A549 (cell line): ENCODE results near the gene STRIP2. TPM values are rescaled to one million over a fixed set of nuclear protein-coding genes. Genes with fewer than 3 reads are reported as not detected.

Experiments used
- ATAC-seq, 2 experiments: fragments of 200-7000 bp in 1 of 2; fragments of >200 bp in 1 of 2; cut with Nextera tagmentation in 1 of 2; cut with Tn5 transposase in 1 of 2; 3 replicates each; pipeline versions ENCODE4 v1.8.0 to v1.9.1; 2018 to 2020; ENCODE audit warnings: mild to moderate bottlenecking in 1 of 2, moderate library complexity in 1 of 2
- CTCF ChIA-PET: fragments of 300-600 bp; sonication (Branson Sonifier 250); formaldehyde crosslinking; extraction: SDS; loops from one replicate; lab custom pipeline; 2021; ENCODE audit warnings: antibody characterized with exemption, inconsistent platforms; lab: Yijun Ruan, JAX
- POLR2A ChIA-PET: fragments of 350-600 bp; formaldehyde crosslinking; extraction: SDS; loops from one replicate; lab custom pipeline; 2021; ENCODE audit warnings: antibody characterized with exemption, inconsistent platforms; lab: Yijun Ruan, JAX
- DNase-seq, 2 experiments: peaks; one replicate each; pipeline versions ENCODE4 v3.0.0 to v3.0.0-alpha.2; 2011 to 2016; ENCODE audit warnings: low read depth in 1 of 2, low spot score in 1 of 2
- FAIRE-seq: peaks from 2 replicates; lab custom pipeline; 2011; peaks lifted over from hg19 to GRCh38; lab: Jason Lieb, UNC
- H3K27ac ChIP-seq, 2 experiments: fragments of >200 bp; sonication (Bioruptor Twin); formaldehyde crosslinking; 3 replicates each; pipeline ENCODE4 v1.5.1; 2016 to 2017
- H3K4me1 ChIP-seq: fragments of >200 bp; sonication (Bioruptor Twin); formaldehyde crosslinking; 3 replicates; pipeline ENCODE4 v1.6.1; 2016
- H3K4me2 ChIP-seq: fragments of >200 bp; sonication (Bioruptor Twin); formaldehyde crosslinking; 3 replicates; pipeline ENCODE4 v1.6.1; 2016
- H3K4me3 ChIP-seq: fragments of >200 bp; sonication (Bioruptor Twin); formaldehyde crosslinking; 3 replicates; pipeline ENCODE4 v1.5.1; 2016
- H3K9me3 ChIP-seq: fragments of >200 bp; sonication (Bioruptor Twin); formaldehyde crosslinking; 3 replicates; pipeline ENCODE4 v1.6.1; 2016
- CEBPB ChIP-seq, 2 experiments: fragments of >200 bp in 1 of 2; sonication (Bioruptor Twin) in 1 of 2; formaldehyde crosslinking in 1 of 2; IDR thresholded peaks; 2 replicates each; pipeline ENCODE4 v1.6.1; 2012 to 2016
- EP300 ChIP-seq, 2 experiments: fragments of >200 bp; sonication (Bioruptor Twin); formaldehyde crosslinking; IDR thresholded peaks; 2 replicates in 1 of 2; 3 replicates in 1 of 2; pipeline ENCODE4 v1.6.1; 2016 to 2017
- FOSL2 ChIP-seq, 2 experiments: fragments of 450-650 bp in 1 of 2; fragments of >200 bp in 1 of 2; sonication (Bioruptor Twin) in 1 of 2; formaldehyde crosslinking; IDR thresholded peaks; 2 replicates each; pipeline versions ENCODE4 v1.5.0 to v1.6.1; 2016 to 2020; ENCODE audit warnings: mild to moderate bottlenecking in 1 of 2, moderate library complexity in 1 of 2
- GATA3 ChIP-seq: IDR thresholded peaks from 2 replicates; pipeline ENCODE4 v1.6.1; 2012; ENCODE audit warnings: borderline replicate concordance
- HEYL ChIP-seq: fragments of 250-450 bp; sonication (Bioruptor Pico); IDR thresholded peaks from 2 replicates; pipeline ENCODE4 v1.8.0; 2021; ENCODE audit warnings: mild to moderate bottlenecking, moderate library complexity
- HOXB13 ChIP-seq: fragments of 250-450 bp; sonication (Bioruptor Pico); IDR thresholded peaks from 2 replicates; pipeline ENCODE4 v1.5.0; 2020; ENCODE audit warnings: low read depth, mild to moderate bottlenecking, moderate library complexity
- JUN ChIP-seq, 2 experiments: fragments of >200 bp; sonication (Bioruptor Twin); formaldehyde crosslinking; IDR thresholded peaks; 2 replicates in 1 of 2; 3 replicates in 1 of 2; pipeline ENCODE4 v1.6.1; 2016 to 2017
- KDM5A ChIP-seq: fragments of 200-600 bp; sonication (generic); IDR thresholded peaks from 2 replicates; pipeline ENCODE4 v1.6.1; 2016; ENCODE audit warnings: antibody characterized with exemption, mild to moderate bottlenecking
- MAFK ChIP-seq: fragments of 450-650 bp; IDR thresholded peaks from 2 replicates; pipeline ENCODE4 v1.6.1; 2014; ENCODE audit not compliant: partially characterized antibody
- MAZ ChIP-seq: fragments of 150-350 bp; IDR thresholded peaks from 2 replicates; pipeline ENCODE4 v1.6.1; 2014; ENCODE audit warnings: antibody characterized with exemption, low read depth, low read length, borderline replicate concordance
- NFE2L2 ChIP-seq: fragments of 150-350 bp; conservative IDR thresholded peaks from 2 replicates; pipeline ENCODE4 v1.6.1; 2014; ENCODE audit warnings: low read length
- NPAS2 ChIP-seq: fragments of 250-450 bp; sonication (Bioruptor Pico); IDR thresholded peaks from 2 replicates; pipeline ENCODE4 v1.8.0; 2022; ENCODE audit warnings: mild to moderate bottlenecking, moderate library complexity, borderline replicate concordance
- PHF8 ChIP-seq: fragments of 200-600 bp; sonication (generic); IDR thresholded peaks from 2 replicates; pipeline ENCODE4 v1.6.1; 2016; ENCODE audit warnings: low read depth, mild to moderate bottlenecking, antibody characterized with exemption, moderate library complexity, borderline replicate concordance
- POLR2A ChIP-seq: IDR thresholded peaks from 2 replicates; pipeline ENCODE4 v1.6.1; 2012; ENCODE audit warnings: mild to moderate bottlenecking, low read length
- RAD21 ChIP-seq, 2 experiments: fragments of >200 bp in 1 of 2; sonication (Bioruptor Twin) in 1 of 2; formaldehyde crosslinking in 1 of 2; IDR thresholded peaks in 1 of 2; conservative IDR thresholded peaks in 1 of 2; 2 replicates in 1 of 2; 3 replicates in 1 of 2; pipeline ENCODE4 v1.6.1; 2012 to 2018; ENCODE audit warnings: inconsistent platforms in 1 of 2
- RARB ChIP-seq: fragments of 250-450 bp; sonication (Bioruptor Pico); IDR thresholded peaks from 2 replicates; pipeline ENCODE4 v1.8.0; 2021; ENCODE audit warnings: mild to moderate bottlenecking, moderate library complexity
- SMC3 ChIP-seq: fragments of >200 bp; sonication (Bioruptor Twin); formaldehyde crosslinking; IDR thresholded peaks from 3 replicates; pipeline ENCODE4 v1.6.1; 2018; ENCODE audit warnings: inconsistent platforms
- SREBF2 ChIP-seq: fragments of 450-650 bp; IDR thresholded peaks from 2 replicates; pipeline ENCODE4 v1.6.1; 2014; ENCODE audit warnings: mild to moderate bottlenecking, moderate library complexity
- ZNF302 ChIP-seq: fragments of 250-450 bp; sonication (Bioruptor Pico); IDR thresholded peaks from 2 replicates; pipeline ENCODE4 v1.9.0; 2021; ENCODE audit warnings: inconsistent platforms, mild to moderate bottlenecking, moderate library complexity
- WGBS: methylation state at CpG from one replicate; pipeline ENCODE4 v1.1.6; 2017; ENCODE audit errors: missing lambda C conversion rate; 5-methylcytosine and 5-hydroxymethylcytosine counted together
- polyA plus RNA-seq, 4 experiments: library from polyadenylated mRNA; depleted of rRNA in 3 of 4; stranded (reverse); fragments of >200 nt; fragmentation: RNase III in 1 of 4; extraction: RNeasy Plus Mini Kit Qiagen cat#74134 plus additional on column Dnase treatment in 1 of 4; gene quantifications; 2 replicates in 3 of 4; 3 replicates in 1 of 4; pipeline ENCODE4 v1.2.3, GENCODE V29; 2011 to 2017
- TF ChIP-seq, protein P1 (sequence below): fragments of 250-450 bp; sonication (Bioruptor Pico); IDR thresholded peaks from 2 replicates; pipeline ENCODE4 v1.5.0; 2021; ENCODE audit warnings: mild to moderate bottlenecking, moderate library complexity, borderline replicate concordance
- TF ChIP-seq, protein P2 (sequence below): fragments of >200 bp; sonication (Bioruptor Twin); formaldehyde crosslinking; IDR thresholded peaks from 3 replicates; pipeline ENCODE4 v1.5.1; 2016
- TF ChIP-seq, protein P3 (sequence below): fragments of 150-350 bp; IDR thresholded peaks from 2 replicates; pipeline ENCODE4 v1.6.1; 2014; ENCODE audit warnings: low read depth, mild to moderate bottlenecking, low read length

Gene STRIP2
- polyA plus RNA-seq, 2 of the 4 experiments (the other 2 are of a cell fraction) = 4.9 to 7.2 TPM

DNA sequence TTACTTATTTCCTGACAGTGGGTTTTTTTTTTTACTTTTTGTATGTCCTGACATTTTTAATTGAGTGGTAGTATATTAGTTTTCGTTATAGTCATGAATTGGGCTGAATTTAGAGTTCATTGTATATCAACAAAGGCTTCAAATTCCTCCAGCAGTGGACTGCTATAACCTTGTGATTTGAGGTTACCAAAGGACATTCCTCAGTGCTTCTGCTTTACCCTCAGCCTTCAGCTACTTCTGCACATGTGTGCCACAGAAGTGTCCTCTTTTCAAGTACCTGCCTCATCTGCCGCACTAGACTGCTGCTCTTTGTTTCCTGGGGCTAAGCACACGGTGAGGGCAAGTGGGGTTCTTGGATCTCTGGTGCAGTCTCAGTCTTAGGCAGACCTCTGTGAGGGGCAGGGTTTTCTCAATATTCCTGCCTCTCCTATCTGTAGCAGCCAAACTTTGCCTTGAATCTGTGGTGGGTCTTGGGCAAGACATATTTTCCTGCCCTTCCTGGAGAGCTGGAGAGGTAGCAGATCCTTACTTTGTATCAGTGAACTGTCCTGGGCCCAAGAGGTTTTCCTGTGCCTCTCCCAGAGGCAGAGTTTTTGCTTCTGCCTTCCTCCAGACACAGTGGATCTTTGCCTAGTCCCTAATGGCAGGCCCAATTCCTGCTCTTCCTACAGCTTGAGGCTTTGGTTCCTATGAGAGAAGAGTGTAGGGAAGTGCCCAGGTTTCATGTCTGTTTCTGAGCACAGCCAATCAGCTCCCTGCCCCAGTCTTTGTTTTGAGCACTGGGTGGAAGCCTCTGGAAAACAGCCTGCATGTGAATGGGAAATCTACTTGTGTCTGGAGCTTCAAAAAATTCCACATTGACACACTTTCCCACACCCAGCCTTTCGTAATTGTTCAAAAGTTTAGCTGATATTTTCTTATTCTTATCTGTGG, 39.0 kb upstream of the STRIP2 start:
- no peak overlapping the region for H3K27ac ChIP-seq
- no peak for ATAC-seq
- no peak overlapping the region for H3K4me2 ChIP-seq
- TF ChIP-seq CEBPB (IDR thresholded peaks at IDR 0.05) (no peak), FOSL2 (IDR thresholded peaks at IDR 0.05) (no peak), FOSL2 (CRISPR knock-in tag; IDR thresholded peaks at IDR 0.05) (no peak), POLR2A (no peak), RARB (CRISPR knock-in tag) (no peak), HOXB13 (CRISPR knock-in tag) (no peak), GATA3 (no peak)
- TF ChIP-seq, protein P1, sequence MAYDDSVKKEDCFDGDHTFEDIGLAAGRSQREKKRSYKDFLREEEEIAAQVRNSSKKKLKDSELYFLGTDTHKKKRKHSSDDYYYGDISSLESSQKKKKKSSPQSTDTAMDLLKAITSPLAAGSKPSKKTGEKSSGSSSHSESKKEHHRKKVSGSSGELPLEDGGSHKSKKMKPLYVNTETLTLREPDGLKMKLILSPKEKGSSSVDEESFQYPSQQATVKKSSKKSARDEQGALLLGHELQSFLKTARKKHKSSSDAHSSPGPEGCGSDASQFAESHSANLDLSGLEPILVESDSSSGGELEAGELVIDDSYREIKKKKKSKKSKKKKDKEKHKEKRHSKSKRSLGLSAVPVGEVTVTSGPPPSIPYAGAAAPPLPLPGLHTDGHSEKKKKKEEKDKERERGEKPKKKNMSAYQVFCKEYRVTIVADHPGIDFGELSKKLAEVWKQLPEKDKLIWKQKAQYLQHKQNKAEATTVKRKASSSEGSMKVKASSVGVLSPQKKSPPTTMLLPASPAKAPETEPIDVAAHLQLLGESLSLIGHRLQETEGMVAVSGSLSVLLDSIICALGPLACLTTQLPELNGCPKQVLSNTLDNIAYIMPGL (CRISPR knock-in tag) = no peak
- 82% methylated on average over 4 of the region's 4 CpGs for WGBS
- ChIA-PET POLR2A (no interaction called here), CTCF (interaction anchor here (1.2 to 2.0 kb wide), 4 partner anchors 18 to 73 kb away, joined by 3 to 7 read pairs (median 4); no protein-coding TSS in a partner anchor)
- no peak for DNase-seq
- no peaks in the 10 kb centered on the region for H3K4me1 ChIP-seq
- FAIRE-seq = no peak
- no peaks in the 10 kb centered on the region for H3K9me3 ChIP-seq
- no peak overlapping the region for H3K4me3 ChIP-seq

DNA sequence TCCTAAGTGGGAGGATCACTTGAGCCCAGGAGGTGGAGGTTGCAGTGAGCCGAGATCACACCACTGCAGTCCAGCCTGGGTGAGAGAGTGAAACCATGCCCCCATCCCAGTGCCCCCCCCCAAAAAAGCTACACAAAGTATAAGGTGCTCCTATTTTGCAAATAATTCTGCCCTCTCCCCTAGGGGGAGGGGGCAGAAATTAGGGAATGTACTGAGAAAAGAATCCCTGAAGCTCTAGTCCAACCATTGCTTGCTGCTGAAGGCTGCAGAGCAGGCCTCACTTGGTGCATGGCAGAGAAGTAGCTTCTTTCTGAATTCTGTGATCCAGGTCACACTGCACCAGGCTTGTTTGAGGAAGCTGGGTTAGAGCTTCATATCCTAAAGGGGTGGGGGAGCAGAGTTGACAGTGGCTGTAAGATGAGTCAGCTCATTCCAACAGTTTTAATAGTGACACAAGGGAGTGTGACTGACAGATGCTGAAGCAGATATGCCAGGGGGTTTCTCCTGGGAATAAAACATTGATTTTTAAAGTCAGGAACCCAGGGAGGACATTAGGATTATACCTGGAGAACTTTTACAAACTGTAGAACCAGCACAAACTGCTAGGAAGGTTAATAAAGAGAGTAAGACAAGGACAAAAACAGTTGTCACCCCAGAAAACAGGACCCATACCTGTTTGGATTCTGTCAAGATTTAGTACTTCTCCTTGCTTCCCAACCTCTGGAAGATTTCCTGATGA, 32.8 kb upstream of the STRIP2 start:
- POLR2A ChIA-PET = no interaction called here
- CTCF ChIA-PET = interaction anchor here (0.6 to 1.9 kb wide), 15 partner anchors 10 to 228 kb away, joined by 3 to 17 read pairs (median 4); no protein-coding TSS in a partner anchor
- Histone ChIP-seq H3K27ac (peak overlapping the region in 1 of 2 experiments; percentile 53; a peak in 2 of 6 replicates), H3K4me2 (peak overlapping the region; percentile 47), H3K4me3 (no peak overlapping the region), H3K4me1 (peaks cover 20% of the 10 kb centered on the region), H3K9me3 (no peaks in the 10 kb centered on the region)
- DNase-seq (peak in 1 of 2 experiments; percentile 24), ATAC-seq (peak; percentile 62 to 74; a peak in 5 of 6 replicates), FAIRE-seq (no peak)
- TF ChIP-seq MAFK (peak; percentile 50), HEYL (CRISPR knock-in tag) (no peak)
- 75% methylated on average over 1 of the region's 1 CpG for WGBS

DNA sequence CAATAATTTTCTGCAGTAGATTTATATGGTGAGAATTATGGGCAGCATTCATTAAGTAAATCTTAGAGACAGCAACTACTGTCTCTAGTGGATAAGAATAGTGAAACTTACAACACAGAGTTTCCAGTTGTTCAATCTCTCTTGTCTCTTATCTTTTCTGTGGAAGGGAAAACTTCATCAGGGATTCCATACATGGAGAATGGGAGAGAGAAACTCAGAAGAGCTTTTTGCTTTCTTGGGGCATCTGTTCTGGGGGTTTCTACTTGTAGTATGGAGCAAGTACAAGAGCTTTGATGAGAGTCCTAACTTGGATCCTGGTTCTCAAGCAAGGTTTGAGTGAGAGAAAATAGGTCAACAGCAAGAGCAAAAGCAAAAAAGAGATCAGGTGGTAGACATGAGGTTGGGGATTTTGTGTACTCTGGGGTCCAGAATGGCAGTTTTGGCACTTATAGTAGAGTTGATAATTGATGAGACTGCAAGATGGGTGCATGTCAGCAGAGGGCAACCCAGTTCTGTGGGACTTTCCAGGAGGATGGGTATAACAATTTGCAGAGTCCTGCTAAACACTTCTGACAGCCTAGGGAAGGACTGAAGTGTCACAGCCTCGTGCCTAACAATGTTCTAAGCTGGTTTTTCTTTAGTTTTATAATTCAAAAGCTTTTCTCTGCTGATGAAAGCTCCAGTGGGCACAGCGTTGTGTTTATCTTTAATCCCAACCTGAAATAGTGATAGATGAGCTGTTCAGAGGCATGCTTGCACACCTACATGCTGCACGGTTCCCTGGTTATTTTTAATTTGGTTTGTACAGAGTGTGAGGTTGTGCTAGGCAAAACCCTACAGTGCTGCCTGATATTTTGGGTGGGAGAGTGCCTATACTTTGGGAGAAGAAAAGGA, 32.0 kb upstream of the STRIP2 start:
- peak; percentile 12 to 20 for DNase-seq
- ChIA-PET POLR2A (no interaction called here), CTCF (interaction anchor here (0.7 to 1.9 kb wide), 15 partner anchors 12 to 227 kb away, joined by 3 to 17 read pairs (median 4); no protein-coding TSS in a partner anchor)
- ATAC-seq = peak; percentile 64 to 86
- WGBS = 61% methylated on average over 3 of the region's 3 CpGs
- H3K9me3 ChIP-seq = no peaks in the 10 kb centered on the region
- H3K4me3 ChIP-seq = no peak overlapping the region
- no peak for FAIRE-seq
- no peak for TF ChIP-seq KDM5A
- TF ChIP-seq JUN (IDR thresholded peaks at IDR 0.05) = no peak
- TF ChIP-seq RARB (CRISPR knock-in tag) = no peak
- no peak for TF ChIP-seq CEBPB (IDR thresholded peaks at IDR 0.05)
- TF ChIP-seq, protein P2, sequence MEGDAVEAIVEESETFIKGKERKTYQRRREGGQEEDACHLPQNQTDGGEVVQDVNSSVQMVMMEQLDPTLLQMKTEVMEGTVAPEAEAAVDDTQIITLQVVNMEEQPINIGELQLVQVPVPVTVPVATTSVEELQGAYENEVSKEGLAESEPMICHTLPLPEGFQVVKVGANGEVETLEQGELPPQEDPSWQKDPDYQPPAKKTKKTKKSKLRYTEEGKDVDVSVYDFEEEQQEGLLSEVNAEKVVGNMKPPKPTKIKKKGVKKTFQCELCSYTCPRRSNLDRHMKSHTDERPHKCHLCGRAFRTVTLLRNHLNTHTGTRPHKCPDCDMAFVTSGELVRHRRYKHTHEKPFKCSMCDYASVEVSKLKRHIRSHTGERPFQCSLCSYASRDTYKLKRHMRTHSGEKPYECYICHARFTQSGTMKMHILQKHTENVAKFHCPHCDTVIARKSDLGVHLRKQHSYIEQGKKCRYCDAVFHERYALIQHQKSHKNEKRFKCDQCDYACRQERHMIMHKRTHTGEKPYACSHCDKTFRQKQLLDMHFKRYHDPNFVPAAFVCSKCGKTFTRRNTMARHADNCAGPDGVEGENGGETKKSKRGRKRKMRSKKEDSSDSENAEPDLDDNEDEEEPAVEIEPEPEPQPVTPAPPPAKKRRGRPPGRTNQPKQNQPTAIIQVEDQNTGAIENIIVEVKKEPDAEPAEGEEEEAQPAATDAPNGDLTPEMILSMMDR = peak; percentile 38
- TF ChIP-seq EP300 (IDR thresholded peaks at IDR 0.05) = no peak
- TF ChIP-seq, protein P3, sequence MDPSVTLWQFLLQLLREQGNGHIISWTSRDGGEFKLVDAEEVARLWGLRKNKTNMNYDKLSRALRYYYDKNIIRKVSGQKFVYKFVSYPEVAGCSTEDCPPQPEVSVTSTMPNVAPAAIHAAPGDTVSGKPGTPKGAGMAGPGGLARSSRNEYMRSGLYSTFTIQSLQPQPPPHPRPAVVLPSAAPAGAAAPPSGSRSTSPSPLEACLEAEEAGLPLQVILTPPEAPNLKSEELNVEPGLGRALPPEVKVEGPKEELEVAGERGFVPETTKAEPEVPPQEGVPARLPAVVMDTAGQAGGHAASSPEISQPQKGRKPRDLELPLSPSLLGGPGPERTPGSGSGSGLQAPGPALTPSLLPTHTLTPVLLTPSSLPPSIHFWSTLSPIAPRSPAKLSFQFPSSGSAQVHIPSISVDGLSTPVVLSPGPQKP = no peak
- TF ChIP-seq MAZ = no peak
- peak; percentile 44 for TF ChIP-seq SMC3
- TF ChIP-seq RAD21 (conservative IDR thresholded peaks at IDR 0.05 in 1 of 2, IDR thresholded peaks at IDR 0.05 in 1 of 2) = peak; percentile 52 to 68; a peak in 4 of 5 replicates
- no peak for TF ChIP-seq NPAS2
- no peak for TF ChIP-seq HEYL (CRISPR knock-in tag)
- TF ChIP-seq SREBF2 = no peak
- no peak for TF ChIP-seq FOSL2 (IDR thresholded peaks at IDR 0.05)
- no peak for TF ChIP-seq FOSL2 (CRISPR knock-in tag; IDR thresholded peaks at IDR 0.05)
- TF ChIP-seq NFE2L2 = no peak
- TF ChIP-seq ZNF302 = no peak
- TF ChIP-seq PHF8 = no peak
- H3K27ac ChIP-seq = 0 out of 6 replicates have a peak overlapping the region, but pooled peaks of 1 of the 2 experiments have one; percentile 53
- H3K4me1 ChIP-seq = peaks cover 20% of the 10 kb centered on the region
- H3K4me2 ChIP-seq = no peak overlapping the region; the same call in 2 of the 3 replicates
